ENCODE data around the gene EIF2S3.
"Not testable (repeated sequence)": the region's sequence is repeated elsewhere in the genome, so short reads cannot be mapped to it uniquely, and the experiment has no call there.

Gene EIF2S3

DNA sequence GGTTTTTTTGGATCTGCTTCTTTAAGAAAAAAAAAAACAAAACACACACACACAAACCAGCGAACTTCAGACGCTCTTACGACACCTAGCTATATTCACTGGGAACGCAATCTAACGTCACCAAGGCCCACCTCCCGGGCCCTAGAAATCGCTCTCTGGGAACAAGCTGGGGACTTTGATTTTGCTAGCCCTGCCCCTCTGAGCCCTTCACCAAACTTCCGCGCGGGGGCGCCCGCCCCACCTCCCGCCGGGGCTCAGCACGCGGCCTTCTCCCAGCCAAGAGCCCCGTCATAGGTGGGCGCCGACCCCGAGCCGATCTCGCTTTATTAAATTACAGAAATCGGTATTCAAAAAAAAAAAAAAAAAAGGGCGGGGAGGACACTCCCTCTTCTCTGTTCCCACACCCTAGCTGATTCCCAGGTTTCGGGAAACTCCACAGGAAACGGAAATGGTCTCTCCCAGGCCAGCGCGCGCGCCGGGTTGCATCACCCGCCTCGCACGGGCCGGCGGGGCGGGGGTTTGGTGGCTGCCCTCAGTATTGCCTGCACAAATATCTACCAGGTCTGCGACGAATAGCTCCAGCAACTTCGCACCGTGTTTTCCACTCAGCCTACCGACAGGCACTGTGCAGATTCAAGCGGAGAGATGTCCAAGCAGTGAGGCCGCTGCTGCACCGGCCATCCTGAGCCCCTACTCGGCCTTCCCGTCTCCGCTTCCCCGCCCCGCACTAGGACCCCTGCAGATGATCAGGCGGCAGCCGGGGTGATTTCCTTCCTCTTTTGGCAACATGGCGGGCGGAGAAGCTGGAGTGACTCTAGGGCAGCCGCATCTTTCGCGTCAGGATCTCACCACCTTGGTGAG, at the start of gene EIF2S3:
Gene EIF2S3 (plus strand): TSS at position 775 of the 861 bp plus-strand sequence. CDS start 13 bp downstream, at position 788.
- DNase-seq (ENCODE audit: low read depth, low spot score), result peak; percentile 97

DNA sequence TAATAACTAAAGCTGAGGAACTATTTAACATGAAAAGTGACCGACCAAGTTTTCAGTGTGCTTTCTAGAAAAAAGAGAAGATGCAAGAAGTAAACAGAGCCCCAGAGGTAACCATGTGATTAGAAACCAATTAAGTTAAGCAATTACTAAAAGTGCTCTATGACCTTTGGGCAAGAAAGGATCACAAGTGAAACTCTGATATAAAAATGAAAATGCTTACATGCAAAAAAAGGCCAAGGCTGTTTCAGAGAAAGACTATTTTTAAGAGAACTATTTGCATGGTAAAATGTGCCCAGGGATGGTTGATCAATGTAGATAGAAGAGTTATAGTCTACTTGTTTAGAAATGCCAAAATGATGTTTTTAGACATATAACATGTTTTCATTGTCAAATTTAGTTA, 49.7 kb upstream of the EIF2S3 start:
- DNase-seq (ENCODE audit: low read depth, low spot score), result no peak

DNA sequence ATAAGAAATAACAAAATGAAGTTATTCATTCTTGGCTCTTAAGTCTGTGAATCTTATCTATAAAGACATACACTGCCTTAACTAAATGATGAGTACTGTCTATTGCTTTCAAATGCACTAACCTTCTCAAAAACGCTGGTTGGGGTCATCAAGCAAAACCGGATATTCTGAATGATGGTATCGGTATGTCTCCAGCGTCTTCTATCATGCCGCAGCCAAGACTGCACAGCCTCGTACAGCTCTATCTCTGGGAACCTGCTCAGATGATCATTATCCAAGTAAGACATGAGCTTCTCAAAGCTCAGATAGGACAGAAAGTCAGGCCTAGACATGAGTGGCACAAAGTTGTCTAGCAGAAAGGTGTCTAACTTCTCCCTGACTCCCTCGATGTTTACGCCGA, 48.9 kb upstream of the EIF2S3 start:
- no peak for DNase-seq (ENCODE audit: low read depth, low spot score)

DNA sequence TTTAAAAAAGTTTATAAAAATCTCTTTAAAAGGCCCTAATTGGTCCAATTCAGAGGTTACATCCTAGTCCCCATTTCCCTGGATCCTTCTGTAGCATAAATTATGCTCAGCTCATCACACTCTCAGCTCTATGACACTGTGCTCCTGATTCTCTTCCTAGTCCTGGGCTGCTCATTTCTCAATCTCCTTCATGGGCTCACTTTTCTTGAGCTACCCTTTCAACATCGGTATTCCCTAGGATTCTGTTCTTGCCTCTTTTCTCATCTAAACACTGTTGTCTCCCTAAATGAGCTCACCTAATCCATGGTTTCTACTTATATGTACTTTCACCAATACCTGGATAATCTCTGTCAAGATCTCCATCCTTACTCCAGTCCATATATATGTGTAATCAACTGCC, 42.5 kb upstream of the EIF2S3 start:
- DNase-seq (ENCODE audit: low read depth, low spot score), result no peak

DNA sequence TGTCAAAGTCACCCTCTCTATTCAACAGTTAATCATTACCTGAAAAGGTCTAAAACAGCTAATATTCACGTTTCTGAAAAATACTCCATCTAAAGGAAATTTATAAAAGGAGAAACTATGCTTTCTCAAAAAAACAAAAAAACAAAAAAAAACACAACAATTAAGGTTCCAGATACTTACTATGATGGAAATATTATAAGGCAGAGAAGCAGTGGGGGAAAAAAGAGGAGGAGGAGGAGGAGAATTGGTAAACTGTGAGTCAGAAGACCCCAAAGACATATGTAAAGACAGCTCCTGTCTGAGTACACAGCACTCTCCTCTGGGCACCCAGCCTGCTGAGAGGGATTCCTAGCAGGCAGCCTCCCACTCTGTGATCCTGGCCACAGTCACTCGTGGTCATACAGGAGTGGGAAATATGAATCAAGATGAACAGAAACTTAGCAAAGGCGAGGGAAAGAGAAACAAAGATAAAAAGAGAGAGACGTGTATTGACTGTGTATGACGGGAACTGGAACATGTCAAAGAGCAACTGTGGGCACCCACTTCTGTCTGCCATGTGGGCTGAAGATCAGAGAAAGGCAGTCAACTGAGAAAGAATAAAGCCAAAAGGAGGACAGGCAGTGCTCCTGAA, 40.3 kb upstream of the EIF2S3 start:
- no peak for DNase-seq (ENCODE audit: low read depth, low spot score)

DNA sequence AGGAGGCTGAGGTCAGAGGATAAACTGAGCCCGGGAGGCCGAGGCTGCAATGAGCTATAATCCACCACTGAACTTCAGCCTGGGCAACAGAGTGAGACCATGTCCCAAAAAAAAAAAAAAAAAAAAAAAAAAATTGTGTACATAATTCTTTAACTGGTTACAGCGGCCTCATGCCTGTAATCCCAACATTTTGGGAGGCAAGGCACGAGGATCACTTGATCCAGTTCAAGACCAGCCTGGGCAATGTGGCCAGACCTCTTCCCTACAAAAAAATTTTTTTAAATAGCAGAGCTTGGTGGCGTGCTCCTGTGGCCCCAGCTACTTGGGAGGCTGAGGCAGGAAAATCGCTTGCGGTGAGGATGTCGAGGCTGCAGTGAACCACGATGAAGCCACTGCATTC, 37.1 kb upstream of the EIF2S3 start:
- DNase-seq (ENCODE audit: low read depth, low spot score), result no peak

DNA sequence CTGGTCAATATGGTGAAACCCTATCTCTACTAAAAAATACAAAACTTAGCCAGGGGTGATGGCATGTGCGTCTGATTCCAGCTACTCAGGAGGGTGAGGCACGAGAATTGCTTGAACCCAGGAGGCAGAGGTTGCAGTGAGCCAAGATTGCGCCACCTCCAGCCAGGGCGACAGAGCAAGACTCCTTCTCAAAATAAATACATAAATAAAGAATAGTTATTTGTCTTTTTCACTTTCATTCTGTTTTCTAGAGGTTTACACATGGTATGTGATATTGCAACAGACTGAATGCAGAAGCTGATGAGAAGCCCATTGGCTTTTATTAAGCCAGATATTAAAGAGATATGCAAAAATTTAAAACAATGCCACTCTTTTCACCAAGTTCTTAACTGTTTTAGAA, 35.9 kb upstream of the EIF2S3 start:
- DNase-seq (ENCODE audit: low read depth, low spot score), result no peak

DNA sequence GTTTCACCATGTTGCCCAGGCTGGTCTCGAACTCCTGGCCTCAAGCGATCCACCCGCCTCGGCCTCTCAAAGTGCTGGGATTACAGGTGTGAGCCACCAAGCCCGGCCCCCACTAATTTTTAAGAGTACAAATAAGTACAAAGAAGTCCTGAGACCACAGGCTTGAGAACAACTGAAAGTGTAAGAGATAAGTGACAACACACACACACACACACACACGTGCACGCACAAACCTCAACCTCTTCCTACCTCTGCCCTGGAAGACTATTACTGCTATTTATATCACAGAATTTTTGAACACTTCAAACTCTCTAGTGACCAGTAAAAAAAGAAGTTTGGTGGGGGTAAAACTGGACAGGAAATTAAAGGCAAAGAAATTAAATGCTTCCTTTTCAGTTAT, 35.3 kb upstream of the EIF2S3 start:
- DNase-seq (ENCODE audit: low read depth, low spot score), result no peak

DNA sequence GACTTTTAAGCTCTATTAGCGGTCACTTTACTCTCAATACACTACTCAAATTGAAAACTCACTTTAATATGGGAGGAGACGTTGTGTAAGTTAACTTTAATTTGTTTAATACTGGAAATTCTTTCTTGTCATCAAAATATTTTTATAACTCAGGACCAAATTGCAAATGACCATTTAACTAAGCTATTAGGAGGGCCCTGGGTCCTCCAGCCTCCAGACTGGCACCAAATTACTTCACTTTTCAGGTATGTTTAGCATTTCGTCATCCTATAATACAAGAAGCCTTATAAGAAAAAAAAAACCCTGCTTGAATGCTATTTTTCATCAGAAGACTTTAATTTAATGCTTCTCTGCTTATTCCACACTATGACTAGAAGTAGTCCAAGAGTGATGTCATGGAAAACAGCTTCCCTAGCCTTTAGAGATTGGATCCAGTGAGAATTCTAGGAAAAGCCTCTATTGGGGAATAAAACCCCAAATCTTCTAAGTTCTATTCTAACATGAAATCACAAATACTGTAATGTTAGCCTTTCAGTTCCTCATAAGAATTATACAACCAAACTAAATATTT, 34.4 kb upstream of the EIF2S3 start:
- DNase-seq (ENCODE audit: low read depth, low spot score), result peak; percentile 8

DNA sequence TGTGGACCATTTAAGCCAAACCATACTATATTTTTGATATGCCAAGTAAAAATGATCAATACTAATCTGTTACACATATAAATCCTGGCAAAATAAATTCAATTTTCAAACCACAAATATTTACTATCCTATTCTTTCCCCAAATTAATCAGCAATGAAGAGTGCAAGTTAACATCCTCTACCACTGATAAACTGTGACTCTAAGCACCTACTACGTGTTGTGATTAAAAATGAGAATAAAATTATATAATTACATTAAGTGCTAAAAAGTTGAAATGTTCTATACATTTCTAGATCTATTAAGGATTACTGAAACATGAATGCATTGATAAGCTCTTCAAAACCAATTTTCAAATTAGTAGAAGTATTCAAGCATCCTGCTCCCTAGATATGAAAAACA, 31.2 kb upstream of the EIF2S3 start:
- no peak for DNase-seq (ENCODE audit: low read depth, low spot score)

DNA sequence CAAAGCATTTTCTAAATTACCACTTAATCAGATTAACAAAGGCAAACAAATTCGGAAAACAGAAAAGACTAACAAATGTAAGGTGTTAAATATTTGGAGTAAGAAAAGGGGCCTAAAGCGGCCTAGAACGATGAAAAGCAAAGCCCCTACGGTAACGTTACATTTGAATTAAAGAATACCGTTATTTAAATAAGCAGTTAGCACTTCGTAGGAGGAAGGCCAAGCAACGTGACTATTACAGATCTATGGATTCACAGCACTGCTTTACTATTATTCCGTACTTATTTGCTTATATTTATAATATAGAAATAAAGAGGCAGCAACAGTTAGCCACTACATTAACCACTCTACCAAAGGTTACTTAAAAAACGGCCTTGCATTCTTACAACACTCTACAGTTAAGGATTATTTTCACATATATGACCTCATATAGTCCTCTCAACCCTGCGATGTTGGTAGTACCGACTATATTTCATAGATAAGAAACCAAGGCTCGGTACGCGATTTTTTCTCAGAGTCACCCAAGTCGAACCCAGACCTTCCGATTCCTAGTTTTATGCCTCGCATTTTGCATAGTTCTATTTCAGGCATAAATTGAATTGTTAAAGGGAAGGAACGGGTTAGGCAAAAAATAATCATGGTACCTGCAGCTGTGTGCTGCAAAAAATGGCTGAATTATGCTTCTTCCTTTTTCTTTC, 30.6 kb upstream of the EIF2S3 start:
- peak; percentile 19 for DNase-seq (ENCODE audit: low read depth, low spot score)

DNA sequence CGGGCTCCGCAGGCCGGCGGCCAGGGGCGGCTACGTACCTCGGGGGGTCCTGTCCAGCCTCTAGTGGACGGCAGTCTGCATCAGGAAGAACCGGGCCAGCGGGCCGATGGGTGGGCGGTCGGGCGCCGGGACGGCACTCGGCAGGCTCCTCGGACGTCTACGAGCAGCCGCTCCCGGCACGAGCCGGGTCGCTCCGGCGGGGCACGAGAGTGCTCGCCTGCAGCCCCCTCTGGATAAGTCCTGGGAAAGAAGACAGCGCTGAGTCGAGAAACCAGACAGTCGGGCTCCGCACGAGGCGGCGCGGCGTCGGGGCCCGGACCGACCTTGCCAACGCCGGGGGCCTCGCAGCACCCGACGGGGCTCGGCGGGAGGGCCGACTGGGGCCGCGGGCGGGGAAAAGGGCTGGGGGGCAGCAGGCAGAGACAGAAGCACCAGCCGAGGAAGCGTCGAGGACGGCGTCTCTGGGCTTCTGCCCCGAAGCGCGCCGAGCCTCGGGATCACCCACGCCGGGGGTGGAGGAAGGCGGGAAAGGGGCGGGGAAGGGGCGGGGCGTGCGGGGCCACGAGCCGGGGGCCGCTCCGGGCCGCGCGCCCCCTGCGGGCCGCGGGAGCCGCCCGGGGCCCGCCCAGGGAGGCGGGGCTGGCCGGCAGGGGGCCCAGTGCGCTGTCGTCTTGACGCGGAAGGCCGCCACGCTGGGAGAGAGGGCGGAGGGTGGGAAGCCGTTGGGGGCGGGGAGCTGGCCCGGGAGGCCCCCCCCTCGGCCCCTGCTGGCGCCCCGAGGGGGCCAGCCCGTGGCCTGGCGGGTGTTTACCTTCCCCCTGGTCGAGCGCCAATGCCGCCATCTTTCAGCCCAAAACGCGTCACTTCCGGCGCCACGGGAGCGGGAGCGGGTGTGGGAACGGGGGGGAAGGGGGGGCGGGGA, 29.7 kb upstream of the EIF2S3 start:
- peak; percentile 93 for DNase-seq (ENCODE audit: low read depth, low spot score)

DNA sequence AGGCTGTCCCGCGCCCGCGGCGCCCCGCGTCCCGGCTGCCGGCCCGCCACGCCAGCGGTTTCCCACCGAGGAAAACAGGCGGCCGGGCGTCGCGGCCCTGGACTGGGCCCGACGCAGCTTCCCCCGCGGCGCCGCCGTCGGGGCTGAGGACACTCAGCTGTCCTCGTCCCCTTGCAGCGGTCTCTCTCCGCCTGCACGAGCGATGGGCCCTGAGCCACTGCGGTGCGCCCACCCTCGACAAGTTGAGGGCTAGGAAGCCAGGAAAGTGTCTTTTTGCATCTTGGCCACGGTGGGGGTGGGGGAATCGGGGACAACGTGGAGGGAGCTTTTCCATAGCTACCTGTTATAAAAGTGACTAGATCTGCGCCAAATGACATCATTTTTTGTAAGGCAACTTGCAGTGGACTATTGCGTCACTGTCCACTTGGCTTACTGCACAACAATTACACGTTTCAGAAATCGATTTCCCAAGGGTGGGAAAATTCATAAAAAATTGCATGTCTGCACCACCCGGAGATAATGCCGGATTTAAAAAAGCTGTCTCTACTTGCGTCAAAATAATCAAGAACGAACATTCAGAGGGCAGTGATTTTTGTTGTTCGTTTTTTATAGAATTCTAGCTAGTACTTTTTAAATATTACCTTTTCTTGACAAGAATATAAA, 28.9 kb upstream of the EIF2S3 start:
- no peak for DNase-seq (ENCODE audit: low read depth, low spot score)

DNA sequence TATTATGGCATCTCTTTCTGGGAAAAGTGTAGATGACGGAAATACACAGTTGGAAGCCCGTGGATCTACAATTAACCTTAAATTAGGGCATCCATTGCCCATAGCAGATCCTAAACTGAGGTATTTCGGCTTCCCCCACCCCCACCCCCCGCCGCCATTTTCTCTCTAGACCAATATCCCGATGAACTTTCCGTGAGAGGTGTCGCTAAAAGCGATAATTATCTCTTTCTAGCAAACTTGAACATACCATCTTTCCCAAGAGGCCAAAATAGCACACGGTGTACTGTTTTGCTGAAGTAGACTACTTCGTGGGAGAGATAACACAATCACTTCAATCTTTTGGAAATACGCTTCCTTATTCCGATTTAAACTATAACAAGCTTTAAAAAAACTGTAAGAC, 28.3 kb upstream of the EIF2S3 start:
- peak; percentile 26 for DNase-seq (ENCODE audit: low read depth, low spot score)

DNA sequence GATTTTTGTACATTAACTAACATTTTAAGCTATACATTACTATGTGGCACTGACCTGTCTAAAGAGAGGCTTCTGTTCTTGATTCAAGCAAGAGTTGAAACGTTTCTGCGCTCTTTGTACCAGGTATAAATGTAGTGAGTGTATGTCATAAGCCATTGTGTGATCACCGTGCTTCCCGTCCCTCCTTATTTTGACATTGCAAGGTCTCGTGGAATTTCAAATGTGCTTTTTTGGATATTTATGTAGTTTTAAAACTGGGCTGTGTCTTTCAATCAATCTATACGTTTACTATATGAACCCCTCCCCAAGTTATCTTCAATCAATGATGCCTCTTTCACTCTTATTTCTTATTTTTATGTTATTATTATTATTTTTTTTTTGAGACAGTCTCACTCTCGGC, 27.7 kb upstream of the EIF2S3 start, which contains the start of gene KLHL15:
Gene KLHL15 (minus strand): TSS at position 101 of the 400 bp plus-strand sequence. CDS start 20,493 bp downstream, outside the sequence.
- DNase-seq (ENCODE audit: low read depth, low spot score), result no peak

DNA sequence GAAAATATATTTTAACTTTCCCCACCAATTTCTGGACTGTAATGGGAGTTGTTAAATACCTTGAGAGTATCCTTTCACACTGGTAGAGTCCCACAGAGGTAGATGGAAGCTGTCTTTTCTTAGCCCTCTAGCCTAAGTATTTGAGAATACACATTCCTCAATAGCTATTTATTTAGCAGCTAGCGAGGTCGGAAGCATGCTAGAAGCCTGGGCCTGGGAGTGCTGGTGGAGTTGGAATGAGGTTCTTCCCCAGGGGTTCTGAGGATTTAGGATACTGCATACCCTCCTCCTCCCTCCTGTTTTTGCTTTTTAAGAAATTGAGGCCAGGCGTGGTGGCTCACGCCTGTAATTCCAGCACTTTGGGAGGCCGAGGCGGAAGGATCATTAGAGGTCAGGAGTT, 26.8 kb upstream of the EIF2S3 start:
- DNase-seq (ENCODE audit: low read depth, low spot score), result no peak

DNA sequence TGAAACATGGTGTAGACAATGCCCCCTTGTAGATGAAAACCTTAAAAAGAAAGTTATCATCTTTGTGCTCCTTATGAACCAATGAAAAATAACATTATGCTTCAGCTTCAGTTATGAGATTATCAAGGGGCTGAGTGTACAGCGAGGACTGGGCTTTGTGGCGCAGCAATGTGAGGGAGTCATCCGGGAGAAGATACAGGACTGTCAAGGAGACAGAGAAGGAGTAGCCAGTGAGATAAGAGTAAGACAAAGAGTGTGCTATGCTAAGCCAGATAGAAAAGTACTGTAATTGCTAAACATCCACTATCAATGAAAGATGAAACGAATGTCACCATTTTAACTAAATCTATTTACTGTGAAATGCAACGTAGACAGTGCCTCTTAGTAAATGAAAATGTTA, 24.2 kb upstream of the EIF2S3 start:
- no peak for DNase-seq (ENCODE audit: low read depth, low spot score)

DNA sequence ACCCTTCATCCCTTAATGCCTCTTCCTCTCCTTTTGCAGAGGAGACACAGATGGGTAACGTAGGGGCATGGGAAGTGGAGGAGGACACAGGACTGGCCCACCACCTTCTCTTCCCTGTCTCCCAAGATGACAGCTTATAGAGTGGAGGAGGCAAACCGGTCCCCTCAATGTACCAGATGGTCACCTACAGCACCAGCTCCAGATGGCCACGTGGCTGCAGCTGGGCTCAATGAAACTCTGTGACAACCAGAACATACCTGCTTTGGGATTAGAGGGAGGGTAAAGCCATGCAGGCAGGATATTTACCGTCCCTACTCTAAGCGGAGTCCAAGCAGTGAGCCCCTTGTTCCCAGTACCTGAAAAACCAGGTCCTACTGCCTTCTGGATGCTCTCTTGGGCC, 20.3 kb upstream of the EIF2S3 start:
- DNase-seq (ENCODE audit: low read depth, low spot score), result no peak

DNA sequence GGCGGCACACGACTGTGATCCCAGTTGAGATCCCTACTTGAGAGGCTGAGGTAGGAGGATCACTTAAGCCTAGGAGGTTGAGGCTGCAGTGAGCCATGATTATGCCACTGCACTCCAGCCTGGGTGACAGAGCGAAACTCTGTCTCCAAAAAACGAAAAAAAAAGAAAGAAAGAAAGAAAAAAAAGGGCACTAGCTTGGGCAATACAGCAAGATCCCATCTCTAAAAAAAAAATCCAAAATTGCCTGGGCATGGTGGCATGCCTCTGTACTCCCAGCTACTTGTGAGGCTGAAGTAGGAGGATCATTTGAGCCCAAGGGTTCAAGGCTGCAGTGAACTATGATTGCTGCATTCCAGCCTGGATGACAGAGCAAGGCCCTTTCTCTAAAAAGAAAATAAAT, 17.0 kb upstream of the EIF2S3 start:
- no peak for DNase-seq (ENCODE audit: low read depth, low spot score)

DNA sequence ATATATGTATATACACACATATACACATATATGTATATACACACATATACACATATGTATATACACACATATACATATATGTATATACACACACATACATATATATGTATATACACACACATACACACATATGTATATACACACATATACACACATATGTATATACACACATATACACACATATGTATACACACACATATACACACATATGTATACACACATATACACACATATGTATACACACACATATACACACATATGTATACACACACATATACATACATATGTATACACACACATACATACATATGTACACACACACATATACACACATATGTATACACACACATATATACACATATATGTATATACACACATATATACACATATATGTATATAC, 8.7 kb upstream of the EIF2S3 start:
- not testable (repeated sequence) for DNase-seq (ENCODE audit: low read depth, low spot score)

DNA sequence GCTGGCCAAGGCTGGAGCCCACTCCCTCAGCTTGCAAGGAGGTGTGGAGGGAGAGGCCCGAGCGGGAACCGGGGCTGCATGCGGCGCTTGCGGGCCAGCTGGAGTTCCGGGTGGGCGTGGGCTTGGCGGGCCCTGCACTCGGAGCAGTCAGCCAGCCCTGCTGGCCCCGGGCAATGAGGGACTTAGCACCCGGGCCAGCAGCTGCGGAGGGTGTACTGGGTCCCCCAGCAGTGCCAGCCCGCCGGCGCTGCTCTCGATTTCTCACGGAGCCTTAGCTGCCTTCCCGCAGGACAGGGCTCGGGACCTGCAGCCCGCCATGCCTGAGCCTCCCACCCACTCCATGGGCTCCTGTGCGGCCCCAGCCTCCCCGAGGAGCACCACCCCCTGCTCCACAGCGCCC, 5.1 kb upstream of the EIF2S3 start:
- not testable (repeated sequence) for DNase-seq (ENCODE audit: low read depth, low spot score)

Measured in astrocyte of the hippocampus (primary cell).